HFF-Myc (cell line): ENCODE data around the gene PCDH15.

Experiments
- DNase-seq: peaks from one replicate; pipeline ENCODE4 v3.0.0-alpha.2; 2011; ENCODE audit warnings: low read depth; ENCODE audit errors: extremely low read depth
- H3K4me3 ChIP-seq: replicated peaks from 2 replicates; pipeline ENCODE4 v1.5.1; 2011; ENCODE audit warnings: low read depth, mild to moderate bottlenecking, control low read depth, low read length
- CTCF ChIP-seq: IDR thresholded peaks from 2 replicates; pipeline ENCODE4 v1.5.1; 2012; ENCODE audit warnings: mild to moderate bottlenecking, low read depth, low read length, control low read depth; ENCODE audit errors: missing control alignments

Gene PCDH15

GRCh38 chr10:54722075-54722474 lies 79.0 kb downstream of the PCDH15 start:
- no peak for DNase-seq
- no peak for TF ChIP-seq CTCF
- H3K4me3 ChIP-seq, result no peak overlapping the region

- no peak for DNase-seq
- no peak for TF ChIP-seq CTCF
- H3K4me3 ChIP-seq, result no peak overlapping the region
Observed at GRCh38 chr10:54710918-54711317, 90.1 kb downstream of the PCDH15 start.

- DNase-seq, result no peak
- no peak overlapping the region for H3K4me3 ChIP-seq
- TF ChIP-seq CTCF, result no peak
Observed at GRCh38 chr10:54708591-54708990, 92.4 kb downstream of the PCDH15 start.

GRCh38 chr10:54708021-54708420 lies 93.0 kb downstream of the PCDH15 start:
- H3K4me3 ChIP-seq, result no peak overlapping the region
- no peak for DNase-seq
- TF ChIP-seq CTCF, result no peak

- no peak overlapping the region for H3K4me3 ChIP-seq
- DNase-seq, result no peak
- TF ChIP-seq CTCF, result no peak
Observed at GRCh38 chr10:54702583-54703485, 98.2 kb downstream of the PCDH15 start.

GRCh38 chr10:54691331-54691730 lies 109.7 kb downstream of the PCDH15 start:
- no peak for DNase-seq
- no peak overlapping the region for H3K4me3 ChIP-seq
- TF ChIP-seq CTCF, result no peak
